Keratinocyte (primary cell): ENCODE data around the gene ATP5ME.

Experiments used
- CTCF ChIP-seq, 3 experiments: IDR thresholded peaks in 1 of 3; conservative IDR thresholded peaks in 1 of 3; optimal IDR thresholded peaks in 1 of 3; 2 replicates in 2 of 3; 3 replicates in 1 of 3; pipeline versions ENCODE3 to v1.5.1; 2011; ENCODE audit warnings: low read length in 3 of 3, mild to moderate bottlenecking in 3 of 3, moderate library complexity in 2 of 3, control low read depth in 1 of 3, inconsistent platforms in 1 of 3; ENCODE audit not compliant: insufficient read depth in 2 of 3; ENCODE audit errors: extremely low read depth in 1 of 3
- EZH2 ChIP-seq: IDR thresholded peaks from one replicate; pipeline ENCODE4 v1.6.1; 2012; ENCODE audit warnings: inconsistent platforms, mild to moderate bottlenecking, low read length, moderate library complexity

GRCh38 chr4:653080-653821 lies 20.8 kb downstream of the ATP5ME start:
- TF ChIP-seq CTCF (optimal IDR thresholded peaks at IDR 0.05 in 1 of 3, IDR thresholded peaks at IDR 0.05 in 1 of 3, conservative IDR thresholded peaks at IDR 0.05 in 1 of 3; ENCODE audit: extremely low read depth in 1 of 3, insufficient read depth in 2 of 3, low read length in 3 of 3) (no peak), EZH2 (no peak)
